LNCAP (cell line): ENCODE data around the gene ATP6V0D1.

Experiments
- TF ChIP-seq, protein P1 (sequence below): fragments of 450-650 bp; IDR thresholded peaks from 2 replicates; pipeline ENCODE4 v1.5.1; 2017; ENCODE audit warnings: mild to moderate bottlenecking

ATP6V0D1 gene

DNA sequence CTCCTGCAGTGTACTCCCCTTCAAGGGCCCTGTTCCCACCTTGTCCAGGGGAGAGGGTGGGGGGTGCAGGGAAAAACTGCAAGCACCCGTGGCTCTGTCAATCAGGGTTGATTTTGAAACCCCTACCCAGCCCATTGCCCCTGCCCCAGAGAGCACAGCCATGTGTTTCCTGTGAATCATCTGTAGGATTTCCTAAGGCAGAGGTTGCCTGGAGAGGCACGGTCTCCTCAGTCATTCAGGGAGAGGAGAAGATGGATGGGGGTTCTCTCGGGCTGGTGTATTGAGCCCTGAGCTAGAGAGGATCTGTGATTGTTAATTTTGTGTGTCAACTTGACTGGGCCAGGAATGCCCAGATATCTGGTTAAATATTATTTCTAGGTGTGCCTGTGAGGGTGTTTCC is 5.8 kb upstream of the ATP6V0D1 start:
- TF ChIP-seq, protein P1, sequence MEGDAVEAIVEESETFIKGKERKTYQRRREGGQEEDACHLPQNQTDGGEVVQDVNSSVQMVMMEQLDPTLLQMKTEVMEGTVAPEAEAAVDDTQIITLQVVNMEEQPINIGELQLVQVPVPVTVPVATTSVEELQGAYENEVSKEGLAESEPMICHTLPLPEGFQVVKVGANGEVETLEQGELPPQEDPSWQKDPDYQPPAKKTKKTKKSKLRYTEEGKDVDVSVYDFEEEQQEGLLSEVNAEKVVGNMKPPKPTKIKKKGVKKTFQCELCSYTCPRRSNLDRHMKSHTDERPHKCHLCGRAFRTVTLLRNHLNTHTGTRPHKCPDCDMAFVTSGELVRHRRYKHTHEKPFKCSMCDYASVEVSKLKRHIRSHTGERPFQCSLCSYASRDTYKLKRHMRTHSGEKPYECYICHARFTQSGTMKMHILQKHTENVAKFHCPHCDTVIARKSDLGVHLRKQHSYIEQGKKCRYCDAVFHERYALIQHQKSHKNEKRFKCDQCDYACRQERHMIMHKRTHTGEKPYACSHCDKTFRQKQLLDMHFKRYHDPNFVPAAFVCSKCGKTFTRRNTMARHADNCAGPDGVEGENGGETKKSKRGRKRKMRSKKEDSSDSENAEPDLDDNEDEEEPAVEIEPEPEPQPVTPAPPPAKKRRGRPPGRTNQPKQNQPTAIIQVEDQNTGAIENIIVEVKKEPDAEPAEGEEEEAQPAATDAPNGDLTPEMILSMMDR, result no peak

DNA sequence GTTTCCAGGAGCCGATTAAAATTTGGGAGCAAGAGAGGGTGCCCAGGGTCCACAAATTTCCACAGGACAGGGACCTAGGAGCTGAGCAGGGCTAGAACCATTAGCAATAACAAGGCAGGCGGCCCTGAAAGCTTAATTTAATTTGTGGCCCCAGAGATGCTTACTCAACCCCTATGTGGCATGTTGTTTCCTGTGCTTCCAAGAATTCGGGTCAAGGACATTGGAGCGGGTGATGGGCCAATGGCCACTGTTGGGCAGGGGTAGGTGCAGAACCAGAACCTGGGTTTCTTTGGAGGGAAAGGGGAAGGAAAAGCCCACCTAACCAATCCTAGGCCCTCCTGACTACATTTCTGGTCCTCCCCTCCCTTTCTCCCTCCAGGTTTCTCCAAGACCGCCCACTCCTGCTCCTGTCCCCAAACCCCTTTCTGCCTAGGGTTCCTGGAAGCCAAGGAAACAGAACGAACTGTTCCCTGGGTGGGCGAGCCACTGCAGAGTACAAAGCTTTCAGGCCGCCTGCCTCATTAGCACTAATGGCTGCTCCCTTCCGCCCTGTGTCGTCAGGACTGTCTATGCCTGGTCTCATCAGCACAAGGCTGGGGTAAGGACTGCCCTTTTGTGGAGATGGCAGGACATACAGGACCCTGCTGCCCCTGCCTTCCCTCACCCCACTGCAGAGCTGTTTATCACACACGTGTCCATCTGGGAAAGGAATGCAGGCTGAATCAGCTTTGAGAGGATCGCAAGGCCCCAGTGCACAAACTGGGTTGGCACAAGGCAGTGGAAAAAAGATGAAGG is 3.0 kb upstream of the ATP6V0D1 start:
- TF ChIP-seq, protein P1, result no peak

DNA sequence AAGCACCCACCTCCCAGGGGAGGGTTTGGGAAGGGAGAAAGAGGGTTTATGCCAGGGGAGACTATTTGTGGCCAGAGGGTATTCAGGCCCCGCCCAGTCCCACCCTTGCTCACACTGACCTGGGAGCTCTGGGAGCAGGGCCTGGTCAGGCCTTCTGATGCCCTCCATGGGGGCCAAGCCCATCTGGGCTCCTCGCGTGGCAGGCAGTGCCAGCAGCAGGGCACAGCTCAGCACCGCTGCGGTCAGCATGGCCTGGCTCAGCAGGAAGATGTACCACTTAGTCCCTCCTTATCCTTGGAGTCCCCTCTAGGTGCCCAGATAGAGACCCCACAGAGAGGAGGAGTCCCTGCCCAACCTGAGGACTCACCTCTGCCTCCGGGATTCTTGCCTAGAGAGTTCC is 2.2 kb upstream of the ATP6V0D1 start, which contains the start of gene AGRP:
Gene AGRP (minus strand): TSS at position 398 of the 400 bp plus-strand sequence. CDS start 149 bp downstream, at position 249.
- TF ChIP-seq, protein P1, result no peak

DNA sequence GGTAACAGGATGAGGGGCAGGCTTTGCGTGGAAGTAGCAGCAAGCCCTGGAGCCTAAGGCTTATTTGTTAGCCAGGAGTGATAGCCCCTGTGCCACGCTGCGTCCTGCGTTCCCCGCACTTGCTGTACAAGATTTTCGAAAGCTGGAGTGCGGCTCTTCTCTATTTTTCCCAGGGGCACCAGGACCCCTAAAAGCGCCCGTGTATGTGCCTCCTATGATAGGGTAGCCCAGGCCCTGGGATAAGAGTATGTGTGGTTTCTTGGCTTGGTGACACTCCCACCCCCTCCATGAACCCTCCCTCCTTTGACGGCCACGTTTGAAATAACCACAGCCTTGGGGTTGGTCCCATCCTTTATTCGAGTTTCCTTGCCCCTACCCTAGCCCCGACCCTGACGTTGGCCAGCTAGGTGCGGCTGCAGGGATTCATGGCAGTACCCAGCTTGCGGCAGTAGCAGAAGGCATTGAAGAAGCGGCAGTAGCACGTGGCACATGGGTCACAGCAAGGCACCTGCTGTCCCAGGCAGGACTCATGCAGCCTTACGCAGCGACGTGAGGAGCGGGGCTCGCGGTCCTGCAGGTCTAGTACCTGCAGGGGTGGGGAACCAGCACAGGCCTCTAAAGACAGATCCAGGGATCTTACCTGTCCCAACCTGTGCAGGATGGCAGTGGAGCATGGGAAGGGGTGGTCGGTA is 1.4 kb upstream of the ATP6V0D1 start:
- TF ChIP-seq, protein P1, result no peak

DNA sequence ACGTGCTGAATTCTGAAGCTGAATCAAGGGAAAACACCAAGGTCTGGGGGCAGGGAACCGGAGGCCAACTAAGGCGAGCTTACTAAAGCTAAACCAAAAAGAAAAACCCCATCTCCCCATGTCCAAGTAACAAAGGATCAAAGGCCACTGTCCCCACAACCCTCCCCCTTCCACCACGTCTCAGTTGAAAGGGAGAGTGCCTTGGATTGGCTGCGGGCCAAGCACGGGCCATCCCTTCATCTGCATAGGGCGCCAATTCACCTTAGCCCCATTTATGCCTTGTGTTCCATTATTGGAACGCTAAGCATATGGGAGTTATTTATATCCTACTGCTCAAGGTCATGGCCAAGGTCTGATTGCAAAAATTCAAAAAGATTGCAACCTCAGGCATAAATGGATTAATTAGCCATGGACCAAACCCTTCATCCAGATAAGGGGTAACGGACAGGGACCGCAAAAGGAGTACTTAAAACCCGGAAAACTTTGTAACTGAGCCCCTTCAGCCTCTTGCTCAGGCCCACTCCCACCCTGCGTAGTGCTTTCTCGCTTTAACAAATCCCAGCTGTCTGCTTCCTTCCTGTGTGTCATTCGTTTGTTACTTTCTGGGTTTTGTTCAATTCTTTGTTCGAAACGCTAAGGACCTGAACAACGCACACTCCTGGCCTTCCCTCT is 740 bp upstream of the ATP6V0D1 start:
- TF ChIP-seq, protein P1, result no peak

- TF ChIP-seq, protein P1, result no peak
These were observed 2.9 kb downstream of the ATP6V0D1 start for GRCh38 chr16:67477960-67478554.
